HCT116 (cell line): ENCODE data around the gene DNLZ. TPM values are rescaled to one million over a fixed set of nuclear protein-coding genes. Genes with fewer than 3 reads are reported as not detected.

Experiments used
- ATAC-seq: fragments of 200-7000 bp; cut with Tn5 transposase; 2 replicates; pipeline ENCODE4 v1.9.1; 2020; ENCODE audit warnings: mild to moderate bottlenecking, moderate library complexity
- BruUV-seq: library from RNA; stranded (reverse); fragments of 400-500 nt; replicated peaks from 2 replicates; lab custom pipeline; 2021; lab: Mats Ljungman, UMichigan
- CTCF ChIA-PET: fragments of 300-600 bp; sonication (Branson Sonifier 250); formaldehyde crosslinking; loops from one replicate; lab custom pipeline; 2021; ENCODE audit warnings: antibody characterized with exemption; lab: Charles Lee
- POLR2A ChIA-PET: fragments of 300-600, 350-600 bp; sonication (Branson Sonifier 250); formaldehyde crosslinking; loops from one replicate; lab custom pipeline; 2021; ENCODE audit warnings: antibody characterized with exemption; lab: Charles Lee
- RAD21 ChIA-PET, 2 experiments: fragments of 300-600 bp; sonication (Branson Sonifier 250); formaldehyde crosslinking; loops; one replicate each; lab custom pipeline; 2023; ENCODE audit warnings: low total read pairs in 2 of 2; ENCODE audit not compliant: uncharacterized antibody in 2 of 2, unreplicated experiment in 2 of 2, low non-redundant PET in 1 of 2; lab: Charles Lee
- DNase-seq: peaks from one replicate; pipeline ENCODE4 v3.0.0-alpha.2; 2010; ENCODE audit warnings: low read depth, low spot score
- H2AFZ ChIP-seq: fragments of 200-600 bp; shearing (Covaris generic), sonication (generic); 2 replicates; pipeline ENCODE4 v1.6.1; 2017; ENCODE audit warnings: low read depth, mixed run types, mixed read lengths, antibody characterized with exemption, low read length; ENCODE audit not compliant: poor library complexity, severe bottlenecking
- H3K27ac ChIP-seq: 2 replicates; pipeline ENCODE4 v1.5.1; 2012; ENCODE audit warnings: low read depth, low read length
- H3K27me3 ChIP-seq: fragments of 200-600 bp; sonication (generic); 2 replicates; pipeline ENCODE4 v1.6.1; 2016; ENCODE audit warnings: mixed run types, low read length, mixed read lengths; ENCODE audit not compliant: insufficient read depth
- H3K36me3 ChIP-seq, 2 experiments: fragments of 200-500 bp in 1 of 2; fragments of 200-600 bp in 1 of 2; sonication (Bioruptor generic) in 1 of 2; sonication (generic) in 1 of 2; 2 replicates each; pipeline versions ENCODE4 v1.5.1 to v1.6.1; 2014 to 2016; ENCODE audit warnings: low read length in 2 of 2, inconsistent platforms in 1 of 2, mixed read lengths in 1 of 2, mixed run types in 1 of 2; ENCODE audit not compliant: insufficient read depth in 2 of 2, control insufficient read depth in 1 of 2
- H3K4me1 ChIP-seq, 2 experiments: fragments of 200-600 bp in 1 of 2; sonication (generic) in 1 of 2; 2 replicates each; pipeline versions ENCODE4 v1.5.1 to v1.6.1; 2012 to 2017; ENCODE audit warnings: low read length in 2 of 2, inconsistent platforms in 1 of 2, mild to moderate bottlenecking in 1 of 2, mixed read lengths in 1 of 2, mixed run types in 1 of 2, moderate library complexity in 1 of 2; ENCODE audit not compliant: insufficient read depth in 2 of 2, control insufficient read depth in 1 of 2
- H3K4me2 ChIP-seq: fragments of 200-600 bp; sonication (generic); 2 replicates; pipeline ENCODE4 v1.6.1; 2017; ENCODE audit warnings: mixed run types, low read length, mixed read lengths
- H3K4me3 ChIP-seq, 2 experiments: fragments of 200-600 bp in 1 of 2; sonication (generic) in 1 of 2; replicated peaks in 1 of 2; 2 replicates each; pipeline ENCODE4 v1.5.1; 2011 to 2016; ENCODE audit warnings: low read length in 2 of 2, control low read depth in 1 of 2, low read depth in 1 of 2, mild to moderate bottlenecking in 1 of 2, mixed read lengths in 1 of 2, mixed run types in 1 of 2
- H3K79me2 ChIP-seq: fragments of 200-600 bp; sonication (generic); 2 replicates; pipeline ENCODE4 v1.6.1; 2017; ENCODE audit warnings: mild to moderate bottlenecking, mixed run types, low read length, moderate library complexity, mixed read lengths; ENCODE audit not compliant: insufficient read depth
- H3K9ac ChIP-seq: fragments of 200-600 bp; sonication (generic); 2 replicates; pipeline ENCODE4 v1.6.1; 2016; ENCODE audit warnings: low read length, mixed read lengths
- H3K9me2 ChIP-seq: fragments of 200-600 bp; sonication (generic), shearing (Covaris generic); 2 replicates; pipeline ENCODE4 v1.6.1; 2017; ENCODE audit warnings: mixed run types, mild to moderate bottlenecking, moderate library complexity; ENCODE audit not compliant: insufficient read depth
- H3K9me3 ChIP-seq, 2 experiments: fragments of 200-500 bp in 1 of 2; fragments of 200-600 bp in 1 of 2; sonication (Bioruptor generic) in 1 of 2; sonication (generic) in 1 of 2; 2 replicates each; pipeline ENCODE4 v1.6.1; 2014 to 2017; ENCODE audit warnings: low read length in 2 of 2, mixed read lengths in 2 of 2, inconsistent platforms in 1 of 2, low read depth in 1 of 2, mild to moderate bottlenecking in 1 of 2, mixed run types in 1 of 2, moderate library complexity in 1 of 2; ENCODE audit not compliant: control insufficient read depth in 1 of 2, insufficient read depth in 1 of 2
- H4K20me1 ChIP-seq: fragments of 200-600 bp; sonication (generic), shearing (Covaris generic); 2 replicates; pipeline ENCODE4 v1.6.1; 2017; ENCODE audit warnings: mixed run types, mild to moderate bottlenecking, moderate library complexity; ENCODE audit not compliant: insufficient read depth
- EGR1 ChIP-seq: IDR thresholded peaks from 2 replicates; pipeline ENCODE4 v1.6.1; 2012; ENCODE audit warnings: low read depth
- ELF1 ChIP-seq: IDR thresholded peaks from 2 replicates; pipeline ENCODE4 v1.6.1; 2012; ENCODE audit warnings: low read depth, borderline replicate concordance
- JUND ChIP-seq: IDR thresholded peaks from 2 replicates; pipeline ENCODE4 v1.6.1; 2012
- POLR2A ChIP-seq: IDR thresholded peaks from 2 replicates; pipeline ENCODE4 v1.7.0; 2011; ENCODE audit warnings: borderline replicate concordance; ENCODE audit not compliant: insufficient read depth, insufficient read length; ENCODE audit errors: extremely low read depth
- SRF ChIP-seq: IDR thresholded peaks from 2 replicates; pipeline ENCODE4 v1.6.1; 2012; ENCODE audit warnings: low read depth
- ZFX ChIP-seq: fragments of 450-650 bp; IDR thresholded peaks from 2 replicates; pipeline ENCODE4 v1.6.1; 2017
- intact Hi-C: fragments of 100-400 bp; cut with micrococcal nuclease; formaldehyde crosslinking; loops from 2 replicates; pipeline ENCODE4 v1.10.0; 2022
- total RNA-seq: library from RNA; stranded (reverse); gene quantifications from one replicate; pipeline ENCODE4 v1.2.1, GENCODE V29; 2021; ENCODE audit not compliant: unreplicated experiment
- TF ChIP-seq, protein P1 (sequence below): IDR thresholded peaks from 2 replicates; pipeline ENCODE4 v1.6.1; 2012

The DNLZ gene
- total RNA-seq, 1 experiment from 2014 or later, result 21.9 TPM

DNA sequence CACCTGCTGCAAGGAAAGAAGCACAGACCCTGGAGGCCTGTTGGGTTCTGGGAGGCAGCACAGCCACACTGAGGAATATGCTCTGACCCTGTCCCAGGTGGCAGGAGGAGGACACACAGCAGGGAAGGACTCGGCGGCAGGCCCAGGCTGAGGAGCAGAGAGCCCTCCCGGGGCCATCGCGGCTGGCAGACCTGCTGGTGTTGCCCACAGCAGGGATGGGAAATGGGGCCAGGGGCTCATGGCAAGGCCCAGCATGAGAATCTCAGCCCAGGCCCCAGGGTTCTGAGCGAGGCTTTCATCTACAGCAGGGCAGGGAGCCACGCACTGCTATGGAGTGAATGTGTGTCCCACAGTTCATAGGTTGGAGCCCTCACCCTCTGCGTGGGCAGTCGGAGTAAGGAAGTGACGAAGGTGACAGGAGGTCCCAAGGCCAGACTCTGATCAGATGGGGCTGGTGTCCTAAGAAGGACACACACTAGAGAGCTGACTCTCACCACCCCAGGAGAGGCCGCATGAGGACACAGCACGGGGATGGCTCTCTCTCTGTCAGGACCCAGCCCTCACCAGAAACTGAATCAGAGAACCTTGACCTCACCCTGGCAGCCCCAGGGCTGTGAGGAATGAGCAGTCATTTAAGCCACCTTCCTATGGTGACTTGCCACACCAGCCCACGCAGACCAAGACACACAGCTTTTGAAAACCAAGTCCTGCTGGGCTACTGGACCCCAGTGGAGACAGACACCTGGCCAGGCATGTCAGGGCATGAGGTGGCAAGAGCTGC, 46.5 kb downstream of the DNLZ start:
- Histone ChIP-seq H3K9me3 (peaks cover 10 to 21% of the 10 kb centered on the region in 2 experiments; a peak in 2 of 4 replicates), H3K27ac (no peak overlapping the region), H3K4me2 (no peak overlapping the region), H3K9ac (no peak overlapping the region), H2AFZ (no peak overlapping the region), H3K4me1 (peaks cover 2 to 4% of the 10 kb centered on the region in 2 experiments), H4K20me1 (no peaks in the 10 kb centered on the region), H3K36me3 (no peaks in the 10 kb centered on the region), H3K27me3 (no peaks in the 10 kb centered on the region), H3K79me2 (no peaks in the 10 kb centered on the region), H3K9me2 (no peaks in the 10 kb centered on the region), H3K4me3 (no peak overlapping the region)
- BruUV-seq, result no TSS peak
- ATAC-seq (no peak), DNase-seq (no peak)
- ChIA-PET POLR2A (no interaction called here), RAD21 (no interaction called here), CTCF (no interaction called here)
- no peak for TF ChIP-seq EGR1
- intact Hi-C loops, result no loop called here

DNA sequence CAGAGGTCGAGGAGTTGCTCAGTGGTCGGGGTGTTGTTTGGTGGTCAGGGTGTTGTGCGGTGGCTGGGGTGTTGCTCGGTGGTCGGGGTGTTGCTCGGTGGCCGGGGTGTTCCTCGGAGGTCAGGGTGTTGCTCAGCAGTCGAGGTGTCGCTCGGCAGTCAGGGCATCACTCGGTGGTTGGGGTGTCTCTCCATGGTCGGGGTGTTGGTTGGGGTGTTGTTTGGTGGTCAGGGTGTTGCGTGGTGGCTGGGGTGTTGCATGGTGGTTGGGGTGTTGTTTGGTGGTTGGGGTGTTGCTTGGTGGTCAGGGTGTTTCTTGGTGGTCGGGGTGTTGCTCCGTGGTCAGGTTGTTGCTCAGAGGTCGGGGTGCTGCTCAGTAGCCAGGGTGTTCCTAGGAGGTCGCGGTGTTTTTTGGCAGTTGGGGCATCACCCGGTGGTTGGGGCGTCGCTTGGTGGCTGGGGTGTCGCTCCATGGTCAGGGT, 47.2 kb downstream of the DNLZ start:
- H2AFZ ChIP-seq, result no peak overlapping the region
- intact Hi-C loops, result no loop called here
- H3K4me1 ChIP-seq, result peaks cover 8 to 12% of the 10 kb centered on the region in 2 experiments
- no peaks in the 10 kb centered on the region for H3K27me3 ChIP-seq
- H3K9me3 ChIP-seq, result peaks cover 10 to 21% of the 10 kb centered on the region in 2 experiments; a peak in 2 of 4 replicates
- no peaks in the 10 kb centered on the region for H3K79me2 ChIP-seq
- no peak overlapping the region for H3K4me2 ChIP-seq
- TF ChIP-seq JUND (no peak), ELF1 (no peak), POLR2A (no peak), ZFX (no peak), SRF (no peak), EGR1 (no peak)
- TF ChIP-seq, protein P1, sequence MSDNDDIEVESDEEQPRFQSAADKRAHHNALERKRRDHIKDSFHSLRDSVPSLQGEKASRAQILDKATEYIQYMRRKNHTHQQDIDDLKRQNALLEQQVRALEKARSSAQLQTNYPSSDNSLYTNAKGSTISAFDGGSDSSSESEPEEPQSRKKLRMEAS, result no peak
- TF ChIP-seq, all 23 proteins: peak for 0
- DNase-seq (no peak), ATAC-seq (no peak)
- no peak overlapping the region for H3K27ac ChIP-seq
- no peaks in the 10 kb centered on the region for H4K20me1 ChIP-seq
- no peak overlapping the region for H3K4me3 ChIP-seq
- ChIA-PET CTCF (no interaction called here), POLR2A (no interaction called here), RAD21 (no interaction called here)
- no TSS peak for BruUV-seq
- no peak overlapping the region for H3K9ac ChIP-seq
- H3K36me3 ChIP-seq, result no peaks in the 10 kb centered on the region
- no peaks in the 10 kb centered on the region for H3K9me2 ChIP-seq
